Tibial artery (tissue), 4 donors: Measurements from ENCODE around the gene ROM1.
"Not testable (repeated sequence)": the region's sequence is repeated elsewhere in the genome, so short reads cannot be mapped to it uniquely, and the experiment has no call there.

Experiments used
- DNase-seq, 2 donors: peaks; one replicate each; pipeline ENCODE4 v3.0.0-alpha.2; 2019
- H3K27ac ChIP-seq, 2 donors: fragments of 200-600 bp; sonication (generic) in 1 of 2; 1 replicate in 1 of 2; 2 replicates in 1 of 2; pipeline ENCODE4 v1.5.1; 2018 to 2019; ENCODE audit warnings: mild to moderate bottlenecking in 1 of 2
- H3K27me3 ChIP-seq, 2 donors: fragments of 200-600 bp; sonication (generic) in 1 of 2; one replicate each; pipeline versions ENCODE4 v1.5.1 to v1.6.0; 2016 to 2019
- H3K36me3 ChIP-seq, 3 donors: fragments of 200-600 bp; sonication (generic) in 2 of 3; one replicate each; pipeline ENCODE4 v1.5.1; 2016 to 2019; ENCODE audit warnings: mild to moderate bottlenecking in 2 of 3
- H3K4me1 ChIP-seq, 4 donors: fragments of 200-600 bp; sonication (generic) in 2 of 4; 1 replicate in 3 of 4; 2 replicates in 1 of 4; pipeline ENCODE4 v1.5.1; 2016 to 2019
- H3K4me3 ChIP-seq, 2 donors: fragments of 200-600 bp; sonication (generic) in 1 of 2; 1 replicate in 1 of 2; 2 replicates in 1 of 2; pipeline ENCODE4 v1.5.1; 2018 to 2019; ENCODE audit warnings: mild to moderate bottlenecking in 2 of 2
- H3K9me3 ChIP-seq, 3 donors: fragments of 200-600 bp; sonication (generic) in 1 of 3; one replicate each; pipeline ENCODE4 v1.5.1; 2016 to 2019
- intact Hi-C: fragments of 100-400 bp; cut with DNase I; formaldehyde crosslinking; loops from one replicate; pipeline ENCODE4 v1.15.0; 2023; ENCODE audit warnings: low total_unique reads
- TF ChIP-seq, protein P1 (sequence below), 2 experiments: fragments of 200-600 bp in 1 of 2; fragments of 450-650 bp in 1 of 2; IDR thresholded peaks; one replicate each; pipeline ENCODE4 v1.5.1; 2017 to 2019; ENCODE audit warnings: antibody characterized with exemption in 2 of 2, mild to moderate bottlenecking in 1 of 2, moderate library complexity in 1 of 2

Gene ROM1

DNA sequence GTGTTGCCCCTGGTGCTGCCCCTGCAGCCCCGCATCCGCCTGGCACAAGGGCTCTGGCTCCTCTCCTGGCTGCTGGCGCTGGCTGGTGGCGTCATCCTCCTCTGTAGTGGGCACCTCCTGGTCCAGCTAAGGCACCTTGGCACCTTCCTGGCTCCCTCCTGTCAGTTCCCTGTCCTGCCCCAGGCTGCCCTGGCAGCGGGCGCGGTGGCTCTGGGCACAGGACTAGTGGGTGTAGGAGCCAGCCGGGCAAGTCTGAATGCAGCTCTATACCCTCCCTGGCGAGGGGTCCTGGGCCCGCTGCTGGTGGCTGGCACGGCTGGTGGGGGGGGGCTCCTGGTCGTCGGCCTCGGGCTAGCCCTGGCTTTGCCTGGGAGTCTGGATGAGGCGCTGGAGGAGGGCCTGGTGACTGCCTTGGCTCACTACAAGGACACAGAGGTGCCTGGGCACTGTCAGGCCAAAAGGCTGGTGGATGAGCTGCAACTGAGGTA is 278 bp downstream of the ROM1 start:
- peaks cover 0 to 33% (median 27%) of the 10 kb centered on the region in 4 donors for H3K4me1 ChIP-seq
- H3K4me3 ChIP-seq: peak overlapping the region; percentile 85 to 88
- TF ChIP-seq, protein P1, sequence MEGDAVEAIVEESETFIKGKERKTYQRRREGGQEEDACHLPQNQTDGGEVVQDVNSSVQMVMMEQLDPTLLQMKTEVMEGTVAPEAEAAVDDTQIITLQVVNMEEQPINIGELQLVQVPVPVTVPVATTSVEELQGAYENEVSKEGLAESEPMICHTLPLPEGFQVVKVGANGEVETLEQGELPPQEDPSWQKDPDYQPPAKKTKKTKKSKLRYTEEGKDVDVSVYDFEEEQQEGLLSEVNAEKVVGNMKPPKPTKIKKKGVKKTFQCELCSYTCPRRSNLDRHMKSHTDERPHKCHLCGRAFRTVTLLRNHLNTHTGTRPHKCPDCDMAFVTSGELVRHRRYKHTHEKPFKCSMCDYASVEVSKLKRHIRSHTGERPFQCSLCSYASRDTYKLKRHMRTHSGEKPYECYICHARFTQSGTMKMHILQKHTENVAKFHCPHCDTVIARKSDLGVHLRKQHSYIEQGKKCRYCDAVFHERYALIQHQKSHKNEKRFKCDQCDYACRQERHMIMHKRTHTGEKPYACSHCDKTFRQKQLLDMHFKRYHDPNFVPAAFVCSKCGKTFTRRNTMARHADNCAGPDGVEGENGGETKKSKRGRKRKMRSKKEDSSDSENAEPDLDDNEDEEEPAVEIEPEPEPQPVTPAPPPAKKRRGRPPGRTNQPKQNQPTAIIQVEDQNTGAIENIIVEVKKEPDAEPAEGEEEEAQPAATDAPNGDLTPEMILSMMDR (IDR thresholded peaks at IDR 0.05): no peak
- H3K36me3 ChIP-seq: peaks cover 6 to 57% (median 33%) of the 10 kb centered on the region in 3 donors
- no peaks in the 10 kb centered on the region for H3K9me3 ChIP-seq
- no peak for DNase-seq
- no peaks in the 10 kb centered on the region for H3K27me3 ChIP-seq
- intact Hi-C loops: loop anchor here (10.0 kb wide), 1 partner anchor 91 kb away; the partner anchor contains the start of genes BSCL2 and GNG3
- peak overlapping the region; percentile 95 to 98 for H3K27ac ChIP-seq

DNA sequence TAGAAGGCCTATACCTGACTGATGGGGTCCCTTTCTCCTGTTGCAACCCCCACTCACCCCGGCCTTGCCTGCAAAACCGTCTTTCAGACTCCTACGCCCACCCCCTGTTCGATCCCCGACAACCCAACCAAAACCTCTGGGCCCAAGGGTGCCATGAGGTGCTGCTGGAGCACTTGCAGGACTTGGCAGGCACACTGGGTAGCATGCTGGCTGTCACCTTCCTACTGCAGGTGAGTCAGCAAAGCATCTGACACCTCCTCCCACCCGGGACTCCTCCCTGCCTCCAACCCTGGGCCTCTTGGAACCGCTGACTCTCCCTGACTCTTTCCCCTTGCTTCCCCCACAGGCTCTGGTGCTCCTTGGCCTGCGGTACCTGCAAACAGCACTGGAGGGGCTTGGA is 1.2 kb downstream of the ROM1 start:
- Histone ChIP-seq H3K27ac (peak overlapping the region; percentile 95 to 98), H3K4me3 (no peak overlapping the region), H3K36me3 (peaks cover 0 to 48% (median 23%) of the 10 kb centered on the region in 3 donors), H3K4me1 (peaks cover 0 to 33% (median 27%) of the 10 kb centered on the region in 4 donors), H3K27me3 (no peaks in the 10 kb centered on the region), H3K9me3 (no peaks in the 10 kb centered on the region)
- intact Hi-C loops: loop anchor here (10.0 kb wide), 1 partner anchor 91 kb away; the partner anchor contains the start of genes BSCL2 and GNG3
- DNase-seq: no peak
- TF ChIP-seq, protein P1 (IDR thresholded peaks at IDR 0.05): no peak

DNA sequence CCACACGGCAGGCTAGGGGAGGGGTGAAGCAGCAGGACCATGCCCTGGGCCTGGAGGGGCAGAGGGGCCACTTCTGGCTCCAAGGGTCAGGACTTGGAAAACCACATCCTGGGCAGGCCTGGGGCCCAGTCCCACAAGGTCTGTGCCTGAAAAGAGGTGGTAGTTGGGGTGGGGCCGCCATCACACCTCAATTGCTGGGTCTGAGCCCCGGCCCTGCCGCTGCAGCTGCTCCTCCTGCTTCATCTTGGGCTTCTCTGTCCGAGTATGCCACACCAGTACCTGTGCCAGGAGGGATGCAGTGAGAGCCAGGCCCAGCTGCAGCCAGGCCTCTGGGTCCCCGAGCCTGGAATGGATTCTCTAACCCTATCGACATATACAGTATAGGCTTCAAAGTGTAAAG is 2.5 kb downstream of the ROM1 start:
- Histone ChIP-seq H3K36me3 (peaks cover 0 to 37% (median 11%) of the 10 kb centered on the region in 3 donors), H3K27me3 (no peaks in the 10 kb centered on the region), H3K4me3 (no peak overlapping the region), H3K27ac (no peak overlapping the region), H3K4me1 (peaks cover 0 to 40% (median 28%) of the 10 kb centered on the region in 4 donors), H3K9me3 (no peaks in the 10 kb centered on the region)
- intact Hi-C loops: loop anchor here (10.0 kb wide), 1 partner anchor 89 kb away; the partner anchor contains the start of genes BSCL2 and GNG3
- TF ChIP-seq, protein P1 (IDR thresholded peaks at IDR 0.05): no peak
- DNase-seq: no peak

DNA sequence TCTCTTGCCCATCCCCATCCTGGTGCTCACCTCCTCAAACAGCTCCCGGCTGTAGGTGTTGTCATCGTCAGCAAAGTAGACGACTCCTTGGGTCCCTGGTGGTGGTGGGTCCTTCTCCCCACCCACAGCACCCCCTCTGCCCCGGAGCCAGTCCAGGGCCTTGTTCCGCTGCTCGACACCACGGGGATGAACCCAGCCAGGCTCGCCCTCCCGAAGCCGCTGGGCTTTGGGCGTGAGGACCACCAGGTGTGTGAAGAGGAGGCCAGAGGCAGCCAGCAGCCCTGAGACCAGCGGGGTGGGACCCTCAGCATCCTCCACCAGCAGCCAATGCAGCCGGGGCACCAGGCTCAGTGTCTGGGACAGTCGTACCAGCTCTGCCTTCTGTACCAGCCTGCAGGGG is 3.9 kb downstream of the ROM1 start:
- peaks cover 0 to 32% (median 7%) of the 10 kb centered on the region in 3 donors for H3K36me3 ChIP-seq
- DNase-seq, H3K27ac ChIP-seq, H3K9me3 ChIP-seq, H3K4me3 ChIP-seq, H3K27me3 ChIP-seq: not testable (repeated sequence)
- peaks cover 0 to 34% (median 24%) of the 10 kb centered on the region in 4 donors for H3K4me1 ChIP-seq
- intact Hi-C loops: loop anchor here (10.0 kb wide), 1 partner anchor 88 kb away; the partner anchor contains the start of genes BSCL2 and GNG3

DNA sequence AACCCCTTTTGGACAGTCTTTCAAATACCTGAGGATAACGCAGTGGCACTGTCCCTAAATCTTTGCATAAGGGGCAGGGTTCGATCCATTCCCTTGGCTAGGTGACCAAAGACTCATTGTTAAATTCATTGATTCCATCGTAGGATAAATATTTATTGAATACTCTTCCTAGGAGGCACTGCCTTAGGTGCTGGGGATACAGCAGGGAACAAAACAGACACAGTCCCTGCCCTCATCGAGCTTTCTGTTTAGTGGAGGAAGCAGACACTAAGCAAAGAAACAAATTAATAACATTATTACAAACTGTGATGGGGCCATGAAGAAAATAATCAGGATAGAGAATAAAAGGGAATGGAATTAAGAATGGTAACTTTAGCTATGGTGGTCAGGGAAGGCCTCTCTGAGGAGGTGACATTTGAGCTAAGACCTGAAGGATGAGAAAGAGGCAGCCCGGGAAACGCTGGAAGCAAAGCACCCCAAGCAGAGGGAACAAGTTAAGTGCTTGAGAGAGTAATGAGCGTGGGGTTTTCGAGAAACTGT is 8.0 kb downstream of the ROM1 start:
- TF ChIP-seq, protein P1 (IDR thresholded peaks at IDR 0.05): no peak
- intact Hi-C loops: no loop called here
- H3K4me3 ChIP-seq: peak overlapping the region; percentile 79 to 80
- peak overlapping the region; percentile 83 to 87 for H3K27ac ChIP-seq
- no peaks in the 10 kb centered on the region for H3K9me3 ChIP-seq
- H3K27me3 ChIP-seq: no peaks in the 10 kb centered on the region
- DNase-seq: no peak
- H3K36me3 ChIP-seq: peaks cover 11 to 32% (median 14%) of the 10 kb centered on the region in 3 donors
- H3K4me1 ChIP-seq: peaks cover 0 to 23% (median 15%) of the 10 kb centered on the region in 4 donors
